Mesendoderm (in vitro differentiated cells): ENCODE results near the gene TNS1. TPM values are rescaled to one million over a fixed set of nuclear protein-coding genes. Genes with fewer than 3 reads are reported as not detected.
"Not testable (repeated sequence)": the region's sequence is repeated elsewhere in the genome, so short reads cannot be mapped to it uniquely, and the experiment has no call there.

Source experiments
- DNase-seq: peaks from one replicate; pipeline ENCODE4 v3.0.0; 2013
- H2AK5ac ChIP-seq: 2 replicates; pipeline ENCODE4 v1.6.1; 2013; ENCODE audit warnings: low read length, inconsistent platforms
- H2BK120ac ChIP-seq: 2 replicates; pipeline ENCODE4 v1.6.1; 2013; ENCODE audit warnings: low read depth, mild to moderate bottlenecking, low read length, moderate library complexity, mixed read lengths
- H2BK15ac ChIP-seq: replicated peaks from 2 replicates; pipeline ENCODE4 v1.6.1; 2013; ENCODE audit warnings: low read depth, mild to moderate bottlenecking, moderate library complexity
- H2BK5ac ChIP-seq: 2 replicates; pipeline ENCODE4 v1.6.1; 2013; ENCODE audit warnings: low read length, inconsistent platforms
- H3K18ac ChIP-seq: 2 replicates; pipeline ENCODE4 v1.6.1; 2013; ENCODE audit warnings: mild to moderate bottlenecking, low read length, mixed read lengths
- H3K23ac ChIP-seq: one replicate; pipeline ENCODE4 v1.6.1; 2013; ENCODE audit warnings: low read length
- H3K27ac ChIP-seq: 2 replicates; pipeline ENCODE4 v1.5.1; 2013; ENCODE audit warnings: low read depth, mild to moderate bottlenecking, inconsistent platforms, low read length, moderate library complexity
- H3K27me3 ChIP-seq: 2 replicates; pipeline ENCODE4 v1.6.1; 2013; ENCODE audit warnings: low read length, control low read depth, mild to moderate bottlenecking, inconsistent platforms; ENCODE audit not compliant: insufficient read depth, poor library complexity
- H3K36me3 ChIP-seq: 2 replicates; pipeline ENCODE4 v1.6.1; 2013; ENCODE audit warnings: low read length, inconsistent platforms; ENCODE audit not compliant: control insufficient read depth, insufficient read depth
- H3K4ac ChIP-seq: one replicate; pipeline ENCODE4 v1.6.1; 2013; ENCODE audit warnings: low read depth, mild to moderate bottlenecking, low read length, moderate library complexity
- H3K4me1 ChIP-seq: 2 replicates; pipeline ENCODE4 v1.6.1; 2013; ENCODE audit warnings: low read depth, low read length, inconsistent platforms; ENCODE audit not compliant: control insufficient read depth
- H3K4me2 ChIP-seq: 2 replicates; pipeline ENCODE4 v1.6.1; 2013; ENCODE audit warnings: low read length
- H3K4me3 ChIP-seq: 2 replicates; pipeline ENCODE4 v1.5.1; 2013; ENCODE audit warnings: mild to moderate bottlenecking, low read length
- H3K56ac ChIP-seq: one replicate; pipeline ENCODE4 v1.6.1; 2013; ENCODE audit warnings: low read length
- H3K79me1 ChIP-seq: 2 replicates; pipeline ENCODE4 v1.6.1; 2013; ENCODE audit warnings: low read length, inconsistent platforms
- H3K79me2 ChIP-seq: 2 replicates; pipeline ENCODE4 v1.6.1; 2013; ENCODE audit warnings: mild to moderate bottlenecking, low read length; ENCODE audit not compliant: control insufficient read depth, insufficient read depth
- H3K9ac ChIP-seq: 2 replicates; pipeline ENCODE4 v1.6.1; 2013; ENCODE audit warnings: low read length, inconsistent platforms
- H4K5ac ChIP-seq: one replicate; pipeline ENCODE4 v1.6.1; 2013; ENCODE audit warnings: low read length
- H4K8ac ChIP-seq: one replicate; pipeline ENCODE4 v1.6.1; 2013; ENCODE audit warnings: low read depth, mild to moderate bottlenecking, control low read depth, low read length, moderate library complexity
- WGBS: extraction: QIAGEN DNeasy Blood & Tissue Kit; methylation state at CpG from one replicate; pipeline ENCODE4 v1.1.7; 2013; ENCODE audit warnings: low lambda C conversion rate, missing lambda C conversion rate; ENCODE audit not compliant: insufficient coverage; ENCODE audit errors: extremely low coverage; 5-methylcytosine and 5-hydroxymethylcytosine counted together
- polyA plus RNA-seq, 2 experiments: library from polyadenylated mRNA; stranded (reverse); fragments of 200-250 nt; gene quantifications; one replicate each; pipeline ENCODE4 v1.2.3, GENCODE V29; 2013

The TNS1 gene
- polyA plus RNA-seq (2013, experiment 1 of 2), result 1.7 TPM
- 2.4 TPM for polyA plus RNA-seq (2013, experiment 2 of 2)

GRCh38 chr2:218002845-218003180 is at the start of gene TNS1:
TSS of gene TNS1 (minus strand) at chr2:218002995. CDS start at chr2:218002872, 123 bp downstream.
- H3K27me3 ChIP-seq, result no peaks in the 10 kb centered on the region
- H3K79me1 ChIP-seq, result no peaks in the 10 kb centered on the region
- H3K4ac ChIP-seq, result peak within 1 kb of the TSS; percentile 20
- no peaks in the 10 kb centered on the region for H3K79me2 ChIP-seq
- H3K23ac ChIP-seq, result no peak within 1 kb of the TSS
- peaks cover 10% of the 10 kb centered on the region for H3K4me1 ChIP-seq
- WGBS, result no CpG with 5 or more reads among the region's 13 CpGs
- H4K5ac ChIP-seq, result no peak within 1 kb of the TSS
- H3K27ac ChIP-seq, result no peak within 1 kb of the TSS
- no peak within 1 kb of the TSS for H2AK5ac ChIP-seq
- H3K4me2 ChIP-seq, result no peak within 1 kb of the TSS
- H3K56ac ChIP-seq, result peak within 1 kb of the TSS; percentile 76
- peak within 1 kb of the TSS; percentile 39 for H3K9ac ChIP-seq
- H2BK15ac ChIP-seq, result no peak within 1 kb of the TSS
- no peak within 1 kb of the TSS for H2BK5ac ChIP-seq
- no peak within 1 kb of the TSS for H3K4me3 ChIP-seq
- no peaks in the 10 kb centered on the region for H3K36me3 ChIP-seq
- no peak within 1 kb of the TSS for H4K8ac ChIP-seq
- DNase-seq, result no peak
- H2BK120ac ChIP-seq, result no peak within 1 kb of the TSS
- peak within 1 kb of the TSS; percentile 66 for H3K18ac ChIP-seq

- H3K27ac ChIP-seq, result no peak overlapping the region
- H2BK120ac ChIP-seq, result no peak overlapping the region
- H3K23ac ChIP-seq, result no peak overlapping the region
- H3K4ac ChIP-seq, result no peak overlapping the region
- no peak overlapping the region for H3K9ac ChIP-seq
- H3K27me3 ChIP-seq, result no peaks in the 10 kb centered on the region
- no peak overlapping the region for H4K5ac ChIP-seq
- H3K56ac ChIP-seq, result no peak overlapping the region
- no peak overlapping the region for H3K4me2 ChIP-seq
- DNase-seq, result no peak
- WGBS, result no CpG with 5 or more reads among the region's 3 CpGs
- no peak overlapping the region for H3K4me3 ChIP-seq
- no peaks in the 10 kb centered on the region for H3K36me3 ChIP-seq
- no peaks in the 10 kb centered on the region for H3K79me1 ChIP-seq
- no peaks in the 10 kb centered on the region for H3K4me1 ChIP-seq
- H3K18ac ChIP-seq, result no peak overlapping the region
- H2AK5ac ChIP-seq, result no peak overlapping the region
- no peak overlapping the region for H2BK5ac ChIP-seq
- H4K8ac ChIP-seq, result no peak overlapping the region
- H3K79me2 ChIP-seq, result no peaks in the 10 kb centered on the region
- no peak overlapping the region for H2BK15ac ChIP-seq
Observed at GRCh38 chr2:218051903-218052302, 49.1 kb upstream of the TNS1 start.

DNA sequence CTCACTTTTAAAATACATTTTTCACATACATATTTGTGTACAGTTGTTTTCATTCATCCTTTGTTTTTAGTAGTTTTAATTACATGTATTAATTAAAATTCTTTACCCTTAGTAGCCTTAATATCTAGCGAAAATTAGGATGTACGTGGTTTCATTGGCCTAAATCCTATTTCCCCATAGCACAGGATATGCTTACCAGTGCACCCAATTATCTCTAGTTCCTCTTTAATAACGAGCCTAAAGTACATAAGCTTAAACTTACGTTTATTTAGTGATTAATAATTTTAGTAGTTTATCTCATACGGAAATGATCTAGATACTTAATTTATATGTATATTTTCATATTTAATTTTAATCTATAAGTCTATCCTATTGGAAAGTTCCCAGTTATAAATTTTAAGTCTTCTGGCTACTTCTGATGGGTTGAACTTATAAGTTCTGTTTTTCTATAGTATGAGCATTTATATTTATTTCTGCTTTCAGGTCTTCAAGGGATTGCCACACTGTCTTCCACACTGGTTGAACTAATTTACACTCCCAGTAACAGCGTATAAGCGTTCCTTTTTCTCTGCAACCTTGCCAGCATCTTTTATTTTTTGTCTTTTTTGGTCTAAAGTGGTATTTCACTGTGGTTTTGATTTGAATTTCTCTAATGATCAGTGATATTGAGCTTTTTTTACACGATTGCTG is 44.9 kb upstream of the TNS1 start:
- Histone ChIP-seq H2BK120ac (no peak overlapping the region), H3K4me3 (no peak overlapping the region), H2BK5ac (no peak overlapping the region), H3K36me3 (no peaks in the 10 kb centered on the region), H4K5ac (no peak overlapping the region), H3K27ac (no peak overlapping the region), H3K56ac (no peak overlapping the region), H3K4me2 (no peak overlapping the region), H3K4ac (no peak overlapping the region), H3K9ac (no peak overlapping the region), H3K79me1 (no peaks in the 10 kb centered on the region), H4K8ac (no peak overlapping the region), H3K18ac (no peak overlapping the region), H2AK5ac (no peak overlapping the region), H3K4me1 (no peaks in the 10 kb centered on the region), H3K79me2 (no peaks in the 10 kb centered on the region), H3K27me3 (no peaks in the 10 kb centered on the region), H2BK15ac (no peak overlapping the region), H3K23ac (no peak overlapping the region)
- WGBS, result no CpG with 5 or more reads among the region's 8 CpGs
- DNase-seq, result no peak

- H2BK120ac ChIP-seq, result no peak overlapping the region
- no peaks in the 10 kb centered on the region for H3K79me2 ChIP-seq
- H3K27ac ChIP-seq, result no peak overlapping the region
- H3K4me3 ChIP-seq, result no peak overlapping the region
- no peak for DNase-seq
- no peaks in the 10 kb centered on the region for H3K4me1 ChIP-seq
- H3K18ac ChIP-seq, result no peak overlapping the region
- H2AK5ac ChIP-seq, result no peak overlapping the region
- H3K79me1 ChIP-seq, result no peaks in the 10 kb centered on the region
- no peak overlapping the region for H3K9ac ChIP-seq
- no peak overlapping the region for H3K4ac ChIP-seq
- H2BK5ac ChIP-seq, result no peak overlapping the region
- no peak overlapping the region for H2BK15ac ChIP-seq
- no peak overlapping the region for H4K5ac ChIP-seq
- no CpG with 5 or more reads among the region's 4 CpGs for WGBS
- H3K23ac ChIP-seq, result no peak overlapping the region
- no peak overlapping the region for H4K8ac ChIP-seq
- H3K36me3 ChIP-seq, result no peaks in the 10 kb centered on the region
- no peaks in the 10 kb centered on the region for H3K27me3 ChIP-seq
- no peak overlapping the region for H3K4me2 ChIP-seq
- no peak overlapping the region for H3K56ac ChIP-seq
Observed at GRCh38 chr2:218046238-218046637, 43.4 kb upstream of the TNS1 start.

- H2BK120ac ChIP-seq, H3K4me3 ChIP-seq, H3K36me3 ChIP-seq, H3K4me2 ChIP-seq, H3K23ac ChIP-seq, H2AK5ac ChIP-seq, H3K4me1 ChIP-seq, H2BK15ac ChIP-seq, H3K79me1 ChIP-seq, H3K27me3 ChIP-seq, DNase-seq, H3K79me2 ChIP-seq, H2BK5ac ChIP-seq, H3K56ac ChIP-seq, H3K4ac ChIP-seq, H4K5ac ChIP-seq, H4K8ac ChIP-seq, H3K27ac ChIP-seq, H3K9ac ChIP-seq, H3K18ac ChIP-seq: not testable (repeated sequence)
- WGBS, result no CpG with 5 or more reads among the region's 1 CpG
Observed at GRCh38 chr2:218044599-218044998, 41.8 kb upstream of the TNS1 start.

GRCh38 chr2:218043701-218044109 is 40.9 kb upstream of the TNS1 start:
- no peak overlapping the region for H3K18ac ChIP-seq
- H3K9ac ChIP-seq, result no peak overlapping the region
- no peak overlapping the region for H3K4me2 ChIP-seq
- no peak overlapping the region for H3K4ac ChIP-seq
- no peak overlapping the region for H2BK15ac ChIP-seq
- no CpG with 5 or more reads among the region's 5 CpGs for WGBS
- H3K36me3 ChIP-seq, result no peaks in the 10 kb centered on the region
- no peak overlapping the region for H2BK120ac ChIP-seq
- no peaks in the 10 kb centered on the region for H3K79me1 ChIP-seq
- no peaks in the 10 kb centered on the region for H3K79me2 ChIP-seq
- no peak overlapping the region for H2BK5ac ChIP-seq
- no peak overlapping the region for H4K5ac ChIP-seq
- no peak overlapping the region for H3K27ac ChIP-seq
- no peak overlapping the region for H2AK5ac ChIP-seq
- H3K4me3 ChIP-seq, result no peak overlapping the region
- H3K27me3 ChIP-seq, result no peaks in the 10 kb centered on the region
- no peak overlapping the region for H3K56ac ChIP-seq
- no peaks in the 10 kb centered on the region for H3K4me1 ChIP-seq
- DNase-seq, result no peak
- H3K23ac ChIP-seq, result no peak overlapping the region
- H4K8ac ChIP-seq, result no peak overlapping the region
